HepG2 (cell line): Measurements from ENCODE around the gene PSD4. TPM values are rescaled to one million over a fixed set of nuclear protein-coding genes. Genes with fewer than 3 reads are reported as not detected.

ENCODE experiments used
- ARID2 ChIP-seq: sonication (generic); formaldehyde crosslinking; IDR thresholded peaks from 2 replicates; pipeline ENCODE4 v1.8.1; 2022; ENCODE audit warnings: mild to moderate bottlenecking, missing genetic modification reagents, borderline replicate concordance
- CC2D1A ChIP-seq: sonication (generic); formaldehyde crosslinking; IDR thresholded peaks from 2 replicates; pipeline ENCODE4 v1.8.1; 2023; ENCODE audit warnings: mild to moderate bottlenecking, missing genetic modification reagents
- CREB1 ChIP-seq, 2 experiments: fragments of 450-650 bp in 1 of 2; IDR thresholded peaks; 2 replicates each; pipeline ENCODE4 v1.6.1; 2016 to 2017; ENCODE audit warnings: control low read depth in 1 of 2, mild to moderate bottlenecking in 1 of 2, missing compliant biosample characterization in 1 of 2, missing genetic modification characterization in 1 of 2
- ETV5 ChIP-seq: IDR thresholded peaks from 2 replicates; pipeline ENCODE4 v1.6.1; 2018; ENCODE audit warnings: missing biosample characterization, missing genetic modification reagents, inconsistent platforms, borderline replicate concordance
- KDM1A ChIP-seq: IDR thresholded peaks from 2 replicates; pipeline ENCODE4 v1.6.1; 2016; ENCODE audit warnings: missing compliant biosample characterization
- NFRKB ChIP-seq: fragments of 450-650 bp; IDR thresholded peaks from 2 replicates; pipeline ENCODE4 v1.6.1; 2017
- NKX3-1 ChIP-seq: sonication (generic); formaldehyde crosslinking; IDR thresholded peaks from 2 replicates; pipeline ENCODE4 v1.5.0; 2020; ENCODE audit warnings: missing genetic modification reagents
- RFXAP ChIP-seq: sonication (generic); formaldehyde crosslinking; IDR thresholded peaks from 2 replicates; pipeline ENCODE4 v1.4.0; 2020; ENCODE audit warnings: missing genetic modification reagents, borderline replicate concordance
- SP1 ChIP-seq, 2 experiments: fragments of 450-650 bp in 1 of 2; sonication (generic) in 1 of 2; formaldehyde crosslinking in 1 of 2; IDR thresholded peaks; 2 replicates each; pipeline versions ENCODE4 v1.4.0 to v1.6.1; 2016 to 2020; ENCODE audit warnings: missing genetic modification reagents in 1 of 2
- SRY ChIP-seq: sonication (generic); formaldehyde crosslinking; IDR thresholded peaks from 2 replicates; pipeline ENCODE4 v1.8.0; 2022; ENCODE audit warnings: mild to moderate bottlenecking, missing genetic modification reagents
- TBL1XR1 ChIP-seq: fragments of 150-350 bp; IDR thresholded peaks from 2 replicates; pipeline ENCODE4 v1.6.1; 2014; ENCODE audit warnings: borderline replicate concordance, low read length; ENCODE audit not compliant: partially characterized antibody
- ZFY ChIP-seq: sonication (generic); formaldehyde crosslinking; IDR thresholded peaks from 2 replicates; pipeline ENCODE4 v1.4.0; 2020; ENCODE audit warnings: missing genetic modification reagents
- ZNF660 ChIP-seq: sonication (generic); formaldehyde crosslinking; IDR thresholded peaks from 2 replicates; pipeline ENCODE4 v1.5.1; 2020; ENCODE audit warnings: mild to moderate bottlenecking, low read depth, missing genetic modification reagents, borderline replicate concordance
- ZNF746 ChIP-seq: sonication (generic); formaldehyde crosslinking; IDR thresholded peaks from 2 replicates; pipeline ENCODE4 v1.8.0; 2022; ENCODE audit warnings: mild to moderate bottlenecking, missing genetic modification reagents
- ZNF782 ChIP-seq: sonication (generic); formaldehyde crosslinking; IDR thresholded peaks from 2 replicates; pipeline ENCODE4 v1.4.0; 2020; ENCODE audit warnings: missing genetic modification reagents, mild to moderate bottlenecking, borderline replicate concordance
- polyA plus RNA-seq, 8 experiments: library from polyadenylated mRNA; depleted of rRNA in 3 of 8; stranded (reverse) in 7 of 8; unstranded in 1 of 8; fragments of >200 nt; fragmentation: Illumina TruSeq in 4 of 8; extraction: Trizol in 4 of 8; gene quantifications; 2 replicates each; pipeline versions ENCODE4 v1.2.1 to v1.2.3, GENCODE V29; 2011 to 2016; ENCODE audit warnings: low read depth in 4 of 8, missing spikeins in 1 of 8, mixed read lengths in 1 of 8; ENCODE audit not compliant: insufficient read depth in 1 of 8
- total RNA-seq, 5 experiments: library from RNA; depleted of rRNA; stranded (reverse); fragments of >200 nt; fragmentation: Illumina TruSeq; extraction: Trizol; gene quantifications; 2 replicates each; pipeline ENCODE4 v1.2.3, GENCODE V29; 2016; ENCODE audit warnings: low read depth in 1 of 5
- TF ChIP-seq, protein P1 (sequence below): sonication (generic); formaldehyde crosslinking; IDR thresholded peaks from 2 replicates; pipeline ENCODE4 v1.8.0; 2022; ENCODE audit warnings: mild to moderate bottlenecking, missing genetic modification reagents
- TF ChIP-seq, protein P2 (sequence below): sonication (generic); formaldehyde crosslinking; IDR thresholded peaks from 2 replicates; pipeline ENCODE4 v1.8.1; 2023; ENCODE audit warnings: mild to moderate bottlenecking, missing genetic modification reagents
- TF ChIP-seq, protein P3 (sequence below): sonication (generic); formaldehyde crosslinking; IDR thresholded peaks from 2 replicates; pipeline ENCODE4 v1.8.1; 2023; ENCODE audit warnings: missing genetic modification reagents, inconsistent platforms, borderline replicate concordance
- TF ChIP-seq, protein P4 (sequence below): conservative IDR thresholded peaks from 2 replicates; pipeline ENCODE4 v1.6.1; 2018; ENCODE audit warnings: missing genetic modification reagents
- TF ChIP-seq, protein P5 (sequence below), 2 experiments: sonication (generic) in 1 of 2; formaldehyde crosslinking in 1 of 2; IDR thresholded peaks; 2 replicates each; pipeline versions ENCODE4 v1.4.0 to v1.6.1; 2016 to 2020; ENCODE audit warnings: borderline replicate concordance in 1 of 2, low read depth in 1 of 2, mild to moderate bottlenecking in 1 of 2, missing genetic modification reagents in 1 of 2

PSD4 gene
- total and polyA plus RNA-seq, 2 of the 13 experiments (the other 11 are each of a cell fraction or from before 2014, with no cell fraction given), result 5.8 to 9.4 TPM

DNA sequence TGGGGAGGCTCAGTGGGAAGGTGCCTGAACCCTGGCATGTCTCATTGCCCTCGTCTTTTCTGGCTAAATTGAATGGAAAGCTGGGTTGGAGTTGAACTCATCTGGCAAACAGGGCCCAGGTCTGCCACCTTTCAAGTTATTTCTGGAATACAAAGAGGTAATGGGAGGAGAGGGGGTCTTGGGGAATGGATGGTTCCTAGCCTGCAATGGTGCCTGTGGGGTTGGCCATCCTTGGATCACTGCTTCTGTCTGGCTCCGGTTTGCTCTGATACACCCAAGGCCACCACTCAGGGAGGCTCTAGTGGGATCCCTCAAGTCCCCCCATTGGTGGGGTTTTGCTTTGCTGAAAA, 45.3 kb downstream of the PSD4 start (continued):
- TF ChIP-seq, protein P1, sequence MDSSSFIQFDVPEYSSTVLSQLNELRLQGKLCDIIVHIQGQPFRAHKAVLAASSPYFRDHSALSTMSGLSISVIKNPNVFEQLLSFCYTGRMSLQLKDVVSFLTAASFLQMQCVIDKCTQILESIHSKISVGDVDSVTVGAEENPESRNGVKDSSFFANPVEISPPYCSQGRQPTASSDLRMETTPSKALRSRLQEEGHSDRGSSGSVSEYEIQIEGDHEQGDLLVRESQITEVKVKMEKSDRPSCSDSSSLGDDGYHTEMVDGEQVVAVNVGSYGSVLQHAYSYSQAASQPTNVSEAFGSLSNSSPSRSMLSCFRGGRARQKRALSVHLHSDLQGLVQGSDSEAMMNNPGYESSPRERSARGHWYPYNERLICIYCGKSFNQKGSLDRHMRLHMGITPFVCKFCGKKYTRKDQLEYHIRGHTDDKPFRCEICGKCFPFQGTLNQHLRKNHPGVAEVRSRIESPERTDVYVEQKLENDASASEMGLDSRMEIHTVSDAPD (CRISPR knock-in tag), result no peak
- no peak for TF ChIP-seq SRY (CRISPR knock-in tag)
- TF ChIP-seq NKX3-1 (CRISPR knock-in tag), result no peak
- TF ChIP-seq ZNF782, result no peak
- TF ChIP-seq ZFY, result no peak
- TF ChIP-seq RFXAP (CRISPR knock-in tag), result 0 out of 2 replicates have a peak, but pooled peaks have one; percentile 24
- no peak for TF ChIP-seq ZNF660 (CRISPR knock-in tag)
- 0 out of 2 replicates have a peak, but pooled peaks have one; percentile 54 for TF ChIP-seq ZNF746 (CRISPR knock-in tag)
- TF ChIP-seq, protein P2, sequence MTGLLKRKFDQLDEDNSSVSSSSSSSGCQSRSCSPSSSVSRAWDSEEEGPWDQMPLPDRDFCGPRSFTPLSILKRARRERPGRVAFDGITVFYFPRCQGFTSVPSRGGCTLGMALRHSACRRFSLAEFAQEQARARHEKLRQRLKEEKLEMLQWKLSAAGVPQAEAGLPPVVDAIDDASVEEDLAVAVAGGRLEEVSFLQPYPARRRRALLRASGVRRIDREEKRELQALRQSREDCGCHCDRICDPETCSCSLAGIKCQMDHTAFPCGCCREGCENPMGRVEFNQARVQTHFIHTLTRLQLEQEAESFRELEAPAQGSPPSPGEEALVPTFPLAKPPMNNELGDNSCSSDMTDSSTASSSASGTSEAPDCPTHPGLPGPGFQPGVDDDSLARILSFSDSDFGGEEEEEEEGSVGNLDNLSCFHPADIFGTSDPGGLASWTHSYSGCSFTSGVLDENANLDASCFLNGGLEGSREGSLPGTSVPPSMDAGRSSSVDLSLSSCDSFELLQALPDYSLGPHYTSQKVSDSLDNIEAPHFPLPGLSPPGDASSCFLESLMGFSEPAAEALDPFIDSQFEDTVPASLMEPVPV (CRISPR knock-in tag), result 0 out of 2 replicates have a peak, but pooled peaks have one; percentile 4
- no peak for TF ChIP-seq CREB1 (IDR thresholded peaks at IDR 0.05)
- TF ChIP-seq CREB1 (CRISPR knock-in tag; IDR thresholded peaks at IDR 0.05), result 0 out of 2 replicates have a peak, but pooled peaks have one; percentile 3
- no peak for TF ChIP-seq KDM1A
- TF ChIP-seq TBL1XR1, result no peak
- no peak for TF ChIP-seq ETV5 (CRISPR knock-in tag)
- TF ChIP-seq CC2D1A (CRISPR knock-in tag), result no peak
- TF ChIP-seq NFRKB, result no peak
- TF ChIP-seq, protein P3, sequence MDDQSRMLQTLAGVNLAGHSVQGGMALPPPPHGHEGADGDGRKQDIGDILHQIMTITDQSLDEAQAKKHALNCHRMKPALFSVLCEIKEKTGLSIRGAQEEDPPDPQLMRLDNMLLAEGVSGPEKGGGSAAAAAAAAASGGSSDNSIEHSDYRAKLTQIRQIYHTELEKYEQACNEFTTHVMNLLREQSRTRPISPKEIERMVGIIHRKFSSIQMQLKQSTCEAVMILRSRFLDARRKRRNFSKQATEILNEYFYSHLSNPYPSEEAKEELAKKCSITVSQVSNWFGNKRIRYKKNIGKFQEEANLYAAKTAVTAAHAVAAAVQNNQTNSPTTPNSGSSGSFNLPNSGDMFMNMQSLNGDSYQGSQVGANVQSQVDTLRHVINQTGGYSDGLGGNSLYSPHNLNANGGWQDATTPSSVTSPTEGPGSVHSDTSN, result no peak
- TF ChIP-seq, protein P4, sequence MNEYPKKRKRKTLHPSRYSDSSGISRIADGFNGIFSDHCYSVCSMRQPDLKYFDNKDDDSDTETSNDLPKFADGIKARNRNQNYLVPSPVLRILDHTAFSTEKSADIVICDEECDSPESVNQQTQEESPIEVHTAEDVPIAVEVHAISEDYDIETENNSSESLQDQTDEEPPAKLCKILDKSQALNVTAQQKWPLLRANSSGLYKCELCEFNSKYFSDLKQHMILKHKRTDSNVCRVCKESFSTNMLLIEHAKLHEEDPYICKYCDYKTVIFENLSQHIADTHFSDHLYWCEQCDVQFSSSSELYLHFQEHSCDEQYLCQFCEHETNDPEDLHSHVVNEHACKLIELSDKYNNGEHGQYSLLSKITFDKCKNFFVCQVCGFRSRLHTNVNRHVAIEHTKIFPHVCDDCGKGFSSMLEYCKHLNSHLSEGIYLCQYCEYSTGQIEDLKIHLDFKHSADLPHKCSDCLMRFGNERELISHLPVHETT (CRISPR knock-in tag), result peak; percentile 13
- TF ChIP-seq ARID2, result peak; percentile 58; the same call in 1 of the 2 replicates
- TF ChIP-seq, protein P5, sequence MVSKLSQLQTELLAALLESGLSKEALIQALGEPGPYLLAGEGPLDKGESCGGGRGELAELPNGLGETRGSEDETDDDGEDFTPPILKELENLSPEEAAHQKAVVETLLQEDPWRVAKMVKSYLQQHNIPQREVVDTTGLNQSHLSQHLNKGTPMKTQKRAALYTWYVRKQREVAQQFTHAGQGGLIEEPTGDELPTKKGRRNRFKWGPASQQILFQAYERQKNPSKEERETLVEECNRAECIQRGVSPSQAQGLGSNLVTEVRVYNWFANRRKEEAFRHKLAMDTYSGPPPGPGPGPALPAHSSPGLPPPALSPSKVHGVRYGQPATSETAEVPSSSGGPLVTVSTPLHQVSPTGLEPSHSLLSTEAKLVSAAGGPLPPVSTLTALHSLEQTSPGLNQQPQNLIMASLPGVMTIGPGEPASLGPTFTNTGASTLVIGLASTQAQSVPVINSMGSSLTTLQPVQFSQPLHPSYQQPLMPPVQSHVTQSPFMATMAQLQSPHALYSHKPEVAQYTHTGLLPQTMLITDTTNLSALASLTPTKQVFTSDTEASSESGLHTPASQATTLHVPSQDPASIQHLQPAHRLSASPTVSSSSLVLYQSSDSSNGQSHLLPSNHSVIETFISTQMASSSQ (IDR thresholded peaks at IDR 0.05; ENCODE audit: low read depth), result no peak
- TF ChIP-seq, protein P5 (CRISPR knock-in tag; IDR thresholded peaks at IDR 0.05; ENCODE audit: borderline replicate concordance), result no peak
- TF ChIP-seq SP1 (IDR thresholded peaks at IDR 0.05), result no peak
- no peak for TF ChIP-seq SP1 (CRISPR knock-in tag; IDR thresholded peaks at IDR 0.05)
